GM12878 (cell line): Measurements from ENCODE around the gene MRC2. TPM values are rescaled to one million over a fixed set of nuclear protein-coding genes. Genes with fewer than 3 reads are reported as not detected.

Experiments
- ATAC-seq: fragments of 200-7000 bp; cut with Tn5 transposase; 3 replicates; pipeline ENCODE4 v1.9.1; 2020; ENCODE audit warnings: mild to moderate bottlenecking, moderate library complexity
- BruUV-seq: library from RNA; stranded (reverse); fragments of 400-500 nt; replicated peaks from 2 replicates; lab custom pipeline; 2021; lab: Mats Ljungman, UMichigan
- CTCF ChIA-PET: fragments of 300-600 bp; sonication (Branson Sonifier 250); formaldehyde crosslinking; extraction: SDS; loops from one replicate; lab custom pipeline; 2021; ENCODE audit warnings: inconsistent platforms; lab: Yijun Ruan, JAX
- POLR2A ChIA-PET: fragments of 350-600 bp; formaldehyde crosslinking; extraction: SDS; loops from one replicate; lab custom pipeline; 2021; ENCODE audit warnings: inconsistent platforms; lab: Charles Lee
- RAD21 ChIA-PET: fragments of 300-600 bp; sonication (Branson Sonifier 250); formaldehyde crosslinking; loops from one replicate; lab custom pipeline; 2023; ENCODE audit warnings: antibody characterized with exemption; ENCODE audit not compliant: unreplicated experiment; lab: Charles Lee
- SMC1A ChIA-PET: fragments of 300-600 bp; sonication (Branson Sonifier 250); formaldehyde crosslinking; loops from one replicate; lab custom pipeline; 2023; ENCODE audit not compliant: unreplicated experiment, uncharacterized antibody; lab: Charles Lee
- DNase-seq: peaks from one replicate; pipeline ENCODE4 v3.0.0-alpha.2; 2011; ENCODE audit warnings: low read depth, low spot score
- FAIRE-seq: peaks from 3 replicates; lab custom pipeline; 2011; peaks lifted over from hg19 to GRCh38; lab: Jason Lieb, UNC
- H2AFZ ChIP-seq: 2 replicates; pipeline ENCODE4 v1.6.0; 2011; ENCODE audit warnings: low read depth, low read length, control low read depth; ENCODE audit not compliant: control insufficient read depth
- H3K27ac ChIP-seq: 2 replicates; pipeline ENCODE4 v1.5.1; 2011; ENCODE audit warnings: control low read depth; ENCODE audit not compliant: control insufficient read depth, insufficient read depth
- H3K27me3 ChIP-seq, 2 experiments: replicated peaks in 1 of 2; 2 replicates each; pipeline versions ENCODE4 v1.6.0 to v1.6.1; 2011; ENCODE audit warnings: low read length in 1 of 2; ENCODE audit not compliant: control insufficient read depth in 2 of 2, insufficient read depth in 2 of 2
- H3K36me3 ChIP-seq, 2 experiments: 2 replicates each; pipeline ENCODE4 v1.5.1; 2011; ENCODE audit warnings: low read length in 1 of 2; ENCODE audit not compliant: control insufficient read depth in 2 of 2, insufficient read depth in 2 of 2
- H3K4me1 ChIP-seq: 2 replicates; pipeline ENCODE4 v1.6.1; 2011; ENCODE audit warnings: mild to moderate bottlenecking, low read length, moderate library complexity, mixed read lengths; ENCODE audit not compliant: control insufficient read depth, insufficient read depth
- H3K4me2 ChIP-seq: 2 replicates; pipeline ENCODE4 v1.6.0; 2011; ENCODE audit warnings: control low read depth; ENCODE audit not compliant: control insufficient read depth, insufficient read depth
- H3K4me3 ChIP-seq: fragments of 200-600 bp; sonication (generic); 2 replicates; pipeline ENCODE4 v1.5.1; 2016
- H3K79me2 ChIP-seq: 2 replicates; pipeline ENCODE4 v1.6.0; 2011; ENCODE audit warnings: low read length; ENCODE audit not compliant: control insufficient read depth, insufficient read depth
- H3K9ac ChIP-seq: 2 replicates; pipeline ENCODE4 v1.8.0; 2011; ENCODE audit warnings: low read length, control low read depth, mixed read lengths; ENCODE audit not compliant: control insufficient read depth, insufficient read depth
- H3K9me3 ChIP-seq: replicated peaks from 3 replicates; pipeline ENCODE4 v1.5.1; 2011; ENCODE audit warnings: mild to moderate bottlenecking, low read length; ENCODE audit not compliant: control insufficient read depth, insufficient read depth
- H4K20me1 ChIP-seq: 2 replicates; pipeline ENCODE4 v1.6.0; 2011; ENCODE audit not compliant: control insufficient read depth, insufficient read depth
- BRCA1 ChIP-seq: IDR thresholded peaks from 2 replicates; pipeline ENCODE4 v1.6.1; 2011; ENCODE audit warnings: low read depth, low read length, improper control_type of control experiment
- CBX5 ChIP-seq: sonication (generic); IDR thresholded peaks from 2 replicates; pipeline ENCODE4 v1.6.1; 2016; ENCODE audit warnings: low read depth, moderate library complexity, mild to moderate bottlenecking, inconsistent platforms
- GABPA ChIP-seq: IDR thresholded peaks from 2 replicates; pipeline ENCODE4 v1.6.1; 2014; ENCODE audit warnings: antibody characterized with exemption, low read depth, mild to moderate bottlenecking, inconsistent platforms
- NFYB ChIP-seq: IDR thresholded peaks from 2 replicates; pipeline ENCODE4 v1.6.1; 2011; ENCODE audit warnings: low read depth, mild to moderate bottlenecking, low read length, improper control_type of control experiment, moderate library complexity; ENCODE audit not compliant: insufficient read depth
- PKNOX1 ChIP-seq: fragments of 450-650 bp; IDR thresholded peaks from 2 replicates; pipeline ENCODE4 v1.6.1; 2016; ENCODE audit warnings: mild to moderate bottlenecking
- POU2F2 ChIP-seq: IDR thresholded peaks from 3 replicates; pipeline ENCODE4 v1.6.1; 2011; ENCODE audit warnings: low read depth, mild to moderate bottlenecking, low read length, borderline replicate concordance
- YBX1 ChIP-seq: fragments of 450-650 bp; IDR thresholded peaks from 2 replicates; pipeline ENCODE4 v1.6.1; 2016; ENCODE audit warnings: antibody characterized with exemption
- ZNF207 ChIP-seq: fragments of 450-650 bp; IDR thresholded peaks from 2 replicates; pipeline ENCODE4 v1.6.1; 2014; ENCODE audit warnings: antibody characterized with exemption, mild to moderate bottlenecking, borderline replicate concordance
- WGBS: methylation state at CpG from one replicate; pipeline ENCODE4 v1.1.6; 2016; ENCODE audit warnings: low lambda C conversion rate; ENCODE audit not compliant: insufficient replicate concordance, insufficient coverage; ENCODE audit errors: missing lambda C conversion rate; 5-methylcytosine and 5-hydroxymethylcytosine counted together
- in situ Hi-C: fragments of 300-500 bp; cut with MboI; formaldehyde crosslinking; loops from 9 replicates; pipeline ENCODE4 v1.14.3; 2018; ENCODE audit warnings: mixed read lengths
- intact Hi-C: fragments of 100-400 bp; cut with micrococcal nuclease; formaldehyde crosslinking; loops from one replicate; pipeline ENCODE4 v1.14.2; 2022; ENCODE audit not compliant: unreplicated experiment
- polyA plus RNA-seq, 11 experiments: library from polyadenylated mRNA; depleted of rRNA in 4 of 11; unstranded in 6 of 11; stranded (reverse) in 5 of 11; fragments of >200 nt; fragmentation: Nextera tagmentation in 4 of 11; fragmentation: Illumina TruSeq in 1 of 11; extraction: Ambion mirVana in 4 of 11; extraction: Trizol in 1 of 11; gene quantifications; 1 replicate in 1 of 11; 2 replicates in 10 of 11; pipeline versions ENCODE4 v1.2.1 to v1.2.3, GENCODE V29; 2011 to 2016; ENCODE audit warnings: inconsistent platforms in 2 of 11, missing spikeins in 2 of 11, low read depth in 1 of 11
- total RNA-seq, 4 experiments: library from RNA; depleted of rRNA in 3 of 4; stranded (reverse); fragments of >200 nt in 3 of 4; fragmentation: Illumina TruSeq in 1 of 4; extraction: Trizol in 1 of 4; gene quantifications; 2 replicates each; pipeline versions ENCODE4 v1.2.1 to v1.2.3, GENCODE V29; 2013 to 2021

MRC2 gene
- total and polyA plus RNA-seq, 10 of the 15 experiments (the other 5 are each of a cell fraction or from before 2014, with no cell fraction given): 0.04 to 0.96 (median 0.30) TPM; not detected in 1

- ATAC-seq (no peak), DNase-seq (no peak), FAIRE-seq (no peak)
- no peaks in the 10 kb centered on the region for H3K36me3 ChIP-seq
- 91% methylated on average over 18 of the region's 18 CpGs for WGBS
- H4K20me1 ChIP-seq: no peaks in the 10 kb centered on the region
- H3K9ac ChIP-seq: no peak overlapping the region
- no peak overlapping the region for H2AFZ ChIP-seq
- SMC1A ChIA-PET: no interaction called here
- in situ Hi-C loops: no loop called here
- BruUV-seq: no TSS peak
- H3K4me3 ChIP-seq: no peak overlapping the region
- RAD21 ChIA-PET: no interaction called here
- intact Hi-C loops: no loop called here
- H3K27me3 ChIP-seq: no peaks in the 10 kb centered on the region
- no peaks in the 10 kb centered on the region for H3K4me1 ChIP-seq
- H3K79me2 ChIP-seq: no peaks in the 10 kb centered on the region
- H3K27ac ChIP-seq: no peak overlapping the region
- TF ChIP-seq CBX5 (no peak), YBX1 (no peak), POU2F2 (no peak), GABPA (no peak), NFYB (no peak), PKNOX1 (no peak), BRCA1 (no peak), ZNF207 (no peak)
- CTCF ChIA-PET: interaction anchor here (0.9 kb wide), 1 partner anchor 15 kb away, joined by 4 read pairs; no protein-coding TSS in a partner anchor
- H3K9me3 ChIP-seq: no peaks in the 10 kb centered on the region; the same call in 2 of the 3 replicates
- no peak overlapping the region for H3K4me2 ChIP-seq
- POLR2A ChIA-PET: interaction anchor here (0.7 kb wide), 1 partner anchor 34 kb away, joined by 4 read pairs; no protein-coding TSS in a partner anchor
These were observed 88.5 kb downstream of the MRC2 start for GRCh38 chr17:62715882-62716390.
